HG03378 (cell line): ENCODE measurements around the gene PCDH18.
"Not testable (repeated sequence)": the region's sequence is repeated elsewhere in the genome, so short reads cannot be mapped to it uniquely, and the experiment has no call there.

Experiments used
- ATAC-seq: cut with Tn5 transposase; IDR thresholded peaks from one replicate; pipeline ENCODE4 v1.9.1; 2021; ENCODE audit warnings: mild to moderate bottlenecking, moderate library complexity; ENCODE audit not compliant: unreplicated experiment

Gene PCDH18, protein sequence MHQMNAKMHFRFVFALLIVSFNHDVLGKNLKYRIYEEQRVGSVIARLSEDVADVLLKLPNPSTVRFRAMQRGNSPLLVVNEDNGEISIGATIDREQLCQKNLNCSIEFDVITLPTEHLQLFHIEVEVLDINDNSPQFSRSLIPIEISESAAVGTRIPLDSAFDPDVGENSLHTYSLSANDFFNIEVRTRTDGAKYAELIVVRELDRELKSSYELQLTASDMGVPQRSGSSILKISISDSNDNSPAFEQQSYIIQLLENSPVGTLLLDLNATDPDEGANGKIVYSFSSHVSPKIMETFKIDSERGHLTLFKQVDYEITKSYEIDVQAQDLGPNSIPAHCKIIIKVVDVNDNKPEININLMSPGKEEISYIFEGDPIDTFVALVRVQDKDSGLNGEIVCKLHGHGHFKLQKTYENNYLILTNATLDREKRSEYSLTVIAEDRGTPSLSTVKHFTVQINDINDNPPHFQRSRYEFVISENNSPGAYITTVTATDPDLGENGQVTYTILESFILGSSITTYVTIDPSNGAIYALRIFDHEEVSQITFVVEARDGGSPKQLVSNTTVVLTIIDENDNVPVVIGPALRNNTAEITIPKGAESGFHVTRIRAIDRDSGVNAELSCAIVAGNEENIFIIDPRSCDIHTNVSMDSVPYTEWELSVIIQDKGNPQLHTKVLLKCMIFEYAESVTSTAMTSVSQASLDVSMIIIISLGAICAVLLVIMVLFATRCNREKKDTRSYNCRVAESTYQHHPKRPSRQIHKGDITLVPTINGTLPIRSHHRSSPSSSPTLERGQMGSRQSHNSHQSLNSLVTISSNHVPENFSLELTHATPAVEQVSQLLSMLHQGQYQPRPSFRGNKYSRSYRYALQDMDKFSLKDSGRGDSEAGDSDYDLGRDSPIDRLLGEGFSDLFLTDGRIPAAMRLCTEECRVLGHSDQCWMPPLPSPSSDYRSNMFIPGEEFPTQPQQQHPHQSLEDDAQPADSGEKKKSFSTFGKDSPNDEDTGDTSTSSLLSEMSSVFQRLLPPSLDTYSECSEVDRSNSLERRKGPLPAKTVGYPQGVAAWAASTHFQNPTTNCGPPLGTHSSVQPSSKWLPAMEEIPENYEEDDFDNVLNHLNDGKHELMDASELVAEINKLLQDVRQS

DNA sequence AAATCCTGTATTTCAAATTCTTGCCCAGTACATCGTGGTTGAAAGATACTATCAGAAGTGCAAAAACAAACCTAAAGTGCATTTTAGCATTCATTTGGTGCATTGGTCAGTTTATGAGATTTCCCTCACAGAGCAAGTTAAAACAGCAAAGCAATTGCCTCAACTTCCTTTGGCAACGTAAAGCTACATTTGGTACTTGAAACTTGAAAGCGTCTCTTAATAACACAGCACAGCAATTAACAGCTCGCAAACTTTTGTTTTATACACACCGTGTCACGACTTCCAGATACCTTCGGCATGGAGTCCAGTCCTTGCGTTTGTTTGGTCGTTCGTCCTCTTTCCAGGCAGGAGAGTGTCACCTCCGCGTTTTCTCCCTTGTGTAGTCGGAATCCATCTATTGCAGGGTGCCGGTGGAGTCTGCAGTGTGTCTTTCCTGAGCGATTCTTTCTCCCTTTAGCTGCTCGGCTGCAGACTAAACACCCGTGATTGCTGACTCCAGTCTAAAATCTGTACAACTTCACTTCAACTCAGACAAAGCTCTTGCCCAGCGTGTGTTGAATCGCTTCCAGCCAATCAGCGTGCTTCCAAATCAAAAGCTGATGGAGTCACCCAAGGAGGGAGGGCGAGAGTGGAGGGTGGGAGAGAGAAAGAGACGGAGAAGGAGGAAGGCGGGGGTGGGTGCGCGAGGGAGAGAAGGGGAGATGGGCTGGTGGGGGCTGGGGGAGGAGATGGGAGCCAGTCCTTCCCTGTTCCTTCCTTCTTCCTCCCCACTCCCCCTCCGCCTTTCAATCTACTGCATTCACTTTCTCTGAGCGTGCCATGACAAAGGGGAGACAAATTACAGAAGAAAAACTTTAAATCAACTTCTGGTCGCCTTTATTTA lies at the start of gene PCDH18:
Gene PCDH18, minus strand, starts transcription at position 509 of the 883 bp plus-strand sequence. Its CDS starts 406 bp downstream, at position 103.
- ATAC-seq: no peak

GRCh38 chr4:137576446-137576845 lies 44.2 kb upstream of the PCDH18 start:
- ATAC-seq: no peak

- ATAC-seq: no peak
Observed at GRCh38 chr4:137572647-137573046, 40.4 kb upstream of the PCDH18 start.

DNA sequence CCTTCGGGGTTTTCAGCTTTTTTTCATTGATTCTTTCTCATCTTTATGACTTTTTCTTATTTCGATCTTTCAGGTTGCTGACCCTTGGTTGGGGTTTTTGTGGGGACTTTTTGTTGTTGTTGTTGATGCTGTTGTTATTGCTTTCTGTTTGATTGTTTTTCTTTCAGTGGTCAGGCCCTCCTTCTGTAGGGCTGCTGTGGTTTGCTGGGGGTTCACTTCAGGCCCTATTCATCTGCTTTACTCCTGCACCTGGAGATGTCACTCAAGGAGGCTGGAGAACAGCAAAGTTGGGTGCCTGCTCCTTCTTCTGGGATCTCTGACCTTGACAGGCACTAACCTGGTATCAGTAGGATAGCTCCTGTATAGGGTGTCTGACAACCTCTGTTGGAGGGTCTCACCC lies 39.9 kb upstream of the PCDH18 start:
- no peak for ATAC-seq

DNA sequence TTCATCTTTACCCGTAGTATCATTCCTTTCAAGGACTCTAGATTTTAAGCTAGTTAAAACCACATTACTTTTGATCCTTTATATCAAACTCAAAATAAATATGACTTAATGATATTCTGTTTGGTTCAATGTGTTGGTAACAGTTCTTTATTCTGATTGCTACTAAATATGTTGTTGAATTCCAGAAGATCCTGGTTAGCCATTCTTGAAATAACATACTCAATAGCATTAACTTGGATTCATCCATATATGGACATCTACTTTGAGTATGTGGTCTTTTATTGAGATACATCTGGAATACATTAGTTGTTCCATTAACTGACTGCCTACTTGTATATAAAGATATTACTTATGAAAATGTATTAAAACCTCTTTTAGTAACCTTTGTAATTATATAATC lies 27.5 kb upstream of the PCDH18 start:
- no peak for ATAC-seq

DNA sequence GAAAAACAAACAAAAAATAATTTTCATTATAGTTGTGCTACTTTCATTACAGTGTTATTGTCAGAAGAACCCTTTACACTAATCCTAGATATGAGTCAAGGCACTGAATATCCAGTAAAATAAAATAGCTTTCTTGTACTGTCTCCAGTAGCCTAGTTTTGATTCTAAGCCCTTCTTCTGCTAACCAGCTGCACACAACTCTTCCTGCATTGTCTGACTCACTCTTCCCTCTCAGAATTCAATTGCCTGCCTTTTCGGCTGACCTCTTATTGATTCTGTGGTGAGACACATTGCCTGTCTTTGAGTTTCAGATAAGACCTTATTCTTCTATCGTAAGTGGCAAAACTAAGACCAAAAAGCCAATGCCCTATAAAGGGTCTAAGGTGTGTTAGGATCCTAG lies 26.7 kb upstream of the PCDH18 start:
- no peak for ATAC-seq

GRCh38 chr4:137545461-137545861 lies 13.2 kb upstream of the PCDH18 start:
- ATAC-seq: no peak

- ATAC-seq: no peak
Observed at GRCh38 chr4:137543648-137544047, 11.4 kb upstream of the PCDH18 start.

GRCh38 chr4:137543198-137543597 lies 10.9 kb upstream of the PCDH18 start:
- ATAC-seq: no peak

GRCh38 chr4:137541876-137542646 lies 9.8 kb upstream of the PCDH18 start:
- no peak for ATAC-seq

DNA sequence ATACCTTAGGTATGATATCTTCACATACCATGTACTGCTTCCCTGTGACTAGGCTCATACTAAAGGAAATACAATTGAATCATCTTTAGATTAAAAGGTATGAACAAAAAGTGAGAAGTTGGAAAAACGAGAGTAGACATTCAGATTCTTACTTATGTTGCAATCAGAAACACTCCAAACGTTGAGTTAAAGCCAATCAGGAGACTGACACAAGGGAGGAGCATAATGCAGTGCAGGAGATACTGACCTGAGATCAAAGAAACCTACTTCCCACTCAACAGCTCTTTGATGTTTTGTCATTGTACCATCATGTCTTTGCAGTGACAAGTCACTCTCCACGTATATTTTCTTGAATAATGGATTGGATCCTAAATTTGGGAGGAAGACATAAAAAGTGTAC lies 8.9 kb upstream of the PCDH18 start:
- no peak for ATAC-seq

GRCh38 chr4:137540356-137540755 lies 8.1 kb upstream of the PCDH18 start:
- no peak for ATAC-seq

DNA sequence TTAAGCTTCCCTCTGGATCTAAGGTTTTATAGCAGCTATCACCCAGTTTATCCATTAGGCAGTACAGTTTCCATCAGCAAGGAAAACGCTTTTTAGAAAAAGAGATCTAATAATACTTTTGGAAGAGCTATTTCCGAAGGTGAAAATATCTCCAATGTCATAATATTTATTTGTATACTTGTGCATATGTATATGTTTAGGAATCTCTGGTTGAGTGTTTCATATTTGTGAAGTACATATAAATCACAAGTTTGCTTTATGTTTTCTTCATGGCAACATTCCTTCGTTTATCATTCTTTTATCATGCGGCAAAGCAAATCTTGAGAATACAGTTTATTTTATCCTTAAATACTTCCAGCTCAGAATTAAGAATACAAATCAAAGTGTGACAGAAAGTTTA lies 6.2 kb upstream of the PCDH18 start:
- ATAC-seq: no peak

- not testable (repeated sequence) for ATAC-seq
Observed at GRCh38 chr4:137537807-137538206, 5.5 kb upstream of the PCDH18 start.

DNA sequence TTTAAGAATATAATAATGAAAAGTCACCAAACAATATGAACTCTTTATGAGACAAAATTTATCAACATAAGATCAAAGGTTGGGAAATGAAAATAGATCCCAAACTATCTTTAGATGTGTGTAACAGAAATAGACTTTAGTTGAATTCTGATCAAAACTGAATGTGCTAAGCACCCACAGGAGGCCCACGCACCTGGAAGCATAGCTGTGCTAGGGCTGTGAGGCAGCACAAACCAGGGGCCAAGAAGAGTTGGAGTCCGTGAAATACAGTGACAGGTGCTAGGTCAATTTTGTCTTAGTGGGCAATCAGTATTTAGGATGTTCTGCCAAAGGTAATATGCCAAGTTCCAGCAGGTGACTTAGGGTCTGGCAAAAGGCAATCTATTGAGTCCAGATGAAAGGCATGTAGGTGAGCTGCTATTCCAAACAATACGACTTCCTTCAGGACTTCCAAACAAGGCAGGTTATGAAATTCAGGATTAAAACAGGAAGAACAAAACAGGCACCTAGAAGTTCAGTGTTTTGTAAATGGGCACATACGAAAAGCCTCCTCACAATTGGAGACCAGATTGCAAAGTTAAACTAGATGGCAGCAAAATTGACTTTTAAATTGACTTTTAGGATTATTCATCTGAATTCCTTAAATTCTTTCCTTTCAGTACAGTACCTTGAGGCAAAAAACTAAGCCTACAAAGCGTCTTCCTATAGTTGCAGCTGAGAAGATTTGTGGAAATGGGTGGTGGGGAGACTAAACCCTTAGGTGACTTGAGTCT lies 4.7 kb upstream of the PCDH18 start:
- no peak for ATAC-seq

GRCh38 chr4:137535718-137536117 lies 3.4 kb upstream of the PCDH18 start:
- no peak for ATAC-seq

GRCh38 chr4:137534516-137534915 lies 2.2 kb upstream of the PCDH18 start:
- ATAC-seq: no peak

DNA sequence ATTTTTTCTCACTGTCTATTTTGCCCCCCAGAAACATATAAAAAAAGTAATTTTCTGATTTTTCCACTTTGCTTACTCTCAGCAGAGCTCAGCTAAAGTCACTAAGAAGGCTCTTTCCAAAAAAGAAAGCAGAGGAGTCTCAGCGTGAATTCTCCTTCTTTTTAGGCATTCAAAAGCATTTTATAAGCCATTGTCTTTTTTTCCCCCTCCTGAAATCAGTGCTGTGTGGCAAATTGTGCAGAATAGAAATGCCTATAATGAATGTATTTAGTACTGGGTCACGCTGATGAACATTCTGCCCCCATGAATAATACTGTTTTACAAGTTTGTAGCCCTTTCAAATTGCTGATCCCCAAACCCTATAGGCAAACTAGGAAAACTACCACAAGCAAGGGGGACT lies 1.6 kb upstream of the PCDH18 start:
- ATAC-seq: no peak

DNA sequence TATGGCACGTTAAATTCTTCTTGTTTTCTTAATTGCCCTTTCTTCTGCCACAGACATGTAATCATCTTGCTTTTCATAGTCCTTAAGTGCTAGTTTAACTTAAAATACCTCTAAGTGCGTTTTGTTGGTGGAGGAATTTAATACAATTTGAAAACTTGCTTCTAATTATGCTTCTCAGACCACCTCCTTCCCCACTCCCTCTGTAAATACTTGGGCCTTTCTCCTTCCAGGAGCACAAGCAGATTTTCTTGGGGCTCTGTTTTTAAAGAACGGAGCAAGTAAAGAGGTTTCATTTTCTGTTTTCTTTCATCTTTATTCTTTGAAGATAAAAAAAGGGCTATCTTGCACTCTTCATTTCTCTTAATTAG lies 559 bp upstream of the PCDH18 start:
- no peak for ATAC-seq
